BLaER1 (cell line): ENCODE results near the gene SLC30A7.
"Not testable (repeated sequence)": the region's sequence is repeated elsewhere in the genome, so short reads cannot be mapped to it uniquely, and the experiment has no call there.

ENCODE experiments used
- H3K27ac ChIP-seq: shearing (Covaris generic); formaldehyde crosslinking; 2 replicates; pipeline ENCODE4 v1.8.1; 2022
- H3K27me3 ChIP-seq: shearing (Covaris generic); formaldehyde crosslinking; 2 replicates; pipeline ENCODE4 v1.8.1; 2022
- H3K36me3 ChIP-seq: shearing (Covaris generic); formaldehyde crosslinking; 2 replicates; pipeline ENCODE4 v1.8.1; 2022
- H3K4me1 ChIP-seq: shearing (Covaris generic); formaldehyde crosslinking; 2 replicates; pipeline ENCODE4 v1.8.1; 2022
- H3K4me2 ChIP-seq: shearing (Covaris generic); formaldehyde crosslinking; 2 replicates; pipeline ENCODE4 v1.8.1; 2022
- H3K4me3 ChIP-seq: shearing (Covaris generic); formaldehyde crosslinking; 2 replicates; pipeline ENCODE4 v1.8.1; 2022
- H3K9ac ChIP-seq: shearing (Covaris generic); formaldehyde crosslinking; 2 replicates; pipeline ENCODE4 v1.8.1; 2022
- H3K9me3 ChIP-seq: shearing (Covaris generic); formaldehyde crosslinking; 2 replicates; pipeline ENCODE4 v1.8.1; 2022
- H4K20me1 ChIP-seq: shearing (Covaris generic); formaldehyde crosslinking; 2 replicates; pipeline ENCODE4 v1.8.1; 2022
- Cebpa-rat ChIP-seq: shearing (Covaris generic); IDR thresholded peaks from 2 replicates; pipeline ENCODE4 v1.8.1; 2022

SLC30A7 gene

GRCh38 chr1:100936194-100936967, 40.5 kb downstream of the SLC30A7 start:
- H3K9ac ChIP-seq: no peak overlapping the region
- H3K4me1 ChIP-seq: no peaks in the 10 kb centered on the region
- H3K9me3 ChIP-seq: no peaks in the 10 kb centered on the region; the same call in 1 of the 2 replicates
- no peak overlapping the region for H3K4me2 ChIP-seq
- H3K36me3 ChIP-seq: peaks cover 70% of the 10 kb centered on the region
- no peak for TF ChIP-seq Cebpa-rat
- H3K27ac ChIP-seq: no peak overlapping the region
- no peaks in the 10 kb centered on the region for H3K27me3 ChIP-seq
- H4K20me1 ChIP-seq: no peaks in the 10 kb centered on the region
- H3K4me3 ChIP-seq: no peak overlapping the region

- Histone ChIP-seq H3K4me3 (no peak overlapping the region), H4K20me1 (no peaks in the 10 kb centered on the region), H3K4me1 (no peaks in the 10 kb centered on the region), H3K9me3 (no peaks in the 10 kb centered on the region), H3K27ac (no peak overlapping the region), H3K27me3 (no peaks in the 10 kb centered on the region), H3K9ac (no peak overlapping the region), H3K4me2 (no peak overlapping the region), H3K36me3 (peaks cover 67% of the 10 kb centered on the region)
- no peak for TF ChIP-seq Cebpa-rat
These were observed 45.2 kb downstream of the SLC30A7 start for GRCh38 chr1:100941098-100941527.

- H3K27me3 ChIP-seq: no peaks in the 10 kb centered on the region
- H3K4me3 ChIP-seq: no peak overlapping the region
- H4K20me1 ChIP-seq: no peaks in the 10 kb centered on the region
- no peaks in the 10 kb centered on the region for H3K4me1 ChIP-seq
- no peak overlapping the region for H3K4me2 ChIP-seq
- H3K36me3 ChIP-seq: peaks cover 64% of the 10 kb centered on the region
- H3K9ac ChIP-seq: no peak overlapping the region
- H3K27ac ChIP-seq: no peak overlapping the region
- peaks cover 4% of the 10 kb centered on the region for H3K9me3 ChIP-seq
- TF ChIP-seq Cebpa-rat: no peak
These were observed 45.8 kb downstream of the SLC30A7 start for GRCh38 chr1:100941580-100942216.

- Histone ChIP-seq H3K9ac (no peak overlapping the region), H3K27me3 (no peaks in the 10 kb centered on the region), H4K20me1 (no peaks in the 10 kb centered on the region), H3K4me2 (no peak overlapping the region), H3K4me1 (no peaks in the 10 kb centered on the region), H3K4me3 (no peak overlapping the region), H3K36me3 (peaks cover 67% of the 10 kb centered on the region), H3K27ac (no peak overlapping the region), H3K9me3 (peaks cover 12% of the 10 kb centered on the region)
- no peak for TF ChIP-seq Cebpa-rat
These were observed 46.6 kb downstream of the SLC30A7 start for GRCh38 chr1:100942304-100943046.

DNA sequence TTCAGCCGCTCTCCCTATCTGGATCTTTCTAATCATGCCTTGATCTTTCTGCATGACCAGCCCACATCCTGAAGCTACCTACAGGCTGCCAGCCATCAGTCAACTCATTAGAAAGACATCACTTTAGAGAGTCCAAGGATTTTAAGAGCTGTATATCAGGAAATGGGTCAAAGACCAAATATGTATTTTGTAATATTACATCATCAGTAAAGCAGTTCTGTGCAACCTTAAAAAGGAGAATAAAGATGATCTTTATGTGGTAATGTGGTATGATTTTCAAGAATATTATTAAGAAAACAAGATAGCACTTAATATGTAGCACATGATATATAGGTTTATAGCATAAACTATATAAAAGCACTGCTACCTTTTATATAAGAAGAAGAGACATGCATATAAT, 47.6 kb downstream of the SLC30A7 start:
- no peak overlapping the region for H3K4me3 ChIP-seq
- H3K27me3 ChIP-seq: no peaks in the 10 kb centered on the region
- no peak overlapping the region for H3K9ac ChIP-seq
- H3K4me1 ChIP-seq: no peaks in the 10 kb centered on the region
- H3K36me3 ChIP-seq: peaks cover 67% of the 10 kb centered on the region
- H4K20me1 ChIP-seq: no peaks in the 10 kb centered on the region
- TF ChIP-seq Cebpa-rat: no peak
- H3K9me3 ChIP-seq: peaks cover 22% of the 10 kb centered on the region
- H3K27ac ChIP-seq: no peak overlapping the region
- H3K4me2 ChIP-seq: no peak overlapping the region

DNA sequence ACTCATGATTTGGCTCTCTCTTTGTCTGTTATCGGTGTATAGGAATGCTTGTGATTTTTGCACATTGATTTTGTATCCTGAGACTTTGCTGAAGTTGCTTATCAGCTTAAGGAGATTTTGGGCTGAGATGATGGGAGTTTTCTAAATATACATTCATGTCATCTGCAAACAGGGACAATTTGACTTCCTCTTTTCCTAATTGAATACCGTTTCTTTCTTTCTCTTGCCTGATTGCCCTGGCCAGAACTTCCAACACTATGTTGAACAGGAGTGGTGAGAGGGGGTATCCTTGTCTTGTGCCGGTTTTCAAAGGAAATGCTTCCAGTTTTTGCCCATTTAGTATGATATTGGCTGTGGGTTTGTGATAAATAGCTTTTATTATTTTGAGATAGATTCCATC, 50.2 kb downstream of the SLC30A7 start:
- Histone ChIP-seq H3K9me3 (peaks cover 25% of the 10 kb centered on the region), H3K36me3 (peaks cover 80% of the 10 kb centered on the region)
- not testable (repeated sequence) for H3K27me3 ChIP-seq, H3K4me3 ChIP-seq, H3K27ac ChIP-seq, H3K9ac ChIP-seq, H3K4me1 ChIP-seq, H3K4me2 ChIP-seq, H4K20me1 ChIP-seq

DNA sequence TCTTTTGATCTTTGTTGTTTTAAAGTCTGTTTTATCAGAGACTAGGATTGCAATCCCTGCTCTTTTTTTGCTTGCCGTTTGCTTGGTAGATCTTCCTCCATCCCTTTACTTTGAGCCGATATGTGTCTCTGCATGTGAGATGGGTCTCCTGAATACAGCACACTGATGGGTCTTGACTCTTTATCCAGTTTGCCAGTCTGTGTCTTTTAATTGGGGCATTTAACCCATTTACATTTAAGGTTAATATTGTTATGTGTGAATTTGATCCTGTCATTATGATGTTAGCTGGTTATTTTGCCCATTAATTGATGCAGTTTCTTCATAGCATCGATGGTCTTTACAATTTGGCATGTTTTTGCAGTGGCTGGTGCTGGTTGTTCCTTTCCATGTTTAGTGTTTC, 51.9 kb downstream of the SLC30A7 start:
- H3K9ac ChIP-seq, H3K4me2 ChIP-seq, H3K4me3 ChIP-seq, H4K20me1 ChIP-seq, H3K27ac ChIP-seq, H3K27me3 ChIP-seq, H3K4me1 ChIP-seq: not testable (repeated sequence)
- peaks cover 25% of the 10 kb centered on the region for H3K9me3 ChIP-seq
- H3K36me3 ChIP-seq: peaks cover 80% of the 10 kb centered on the region

DNA sequence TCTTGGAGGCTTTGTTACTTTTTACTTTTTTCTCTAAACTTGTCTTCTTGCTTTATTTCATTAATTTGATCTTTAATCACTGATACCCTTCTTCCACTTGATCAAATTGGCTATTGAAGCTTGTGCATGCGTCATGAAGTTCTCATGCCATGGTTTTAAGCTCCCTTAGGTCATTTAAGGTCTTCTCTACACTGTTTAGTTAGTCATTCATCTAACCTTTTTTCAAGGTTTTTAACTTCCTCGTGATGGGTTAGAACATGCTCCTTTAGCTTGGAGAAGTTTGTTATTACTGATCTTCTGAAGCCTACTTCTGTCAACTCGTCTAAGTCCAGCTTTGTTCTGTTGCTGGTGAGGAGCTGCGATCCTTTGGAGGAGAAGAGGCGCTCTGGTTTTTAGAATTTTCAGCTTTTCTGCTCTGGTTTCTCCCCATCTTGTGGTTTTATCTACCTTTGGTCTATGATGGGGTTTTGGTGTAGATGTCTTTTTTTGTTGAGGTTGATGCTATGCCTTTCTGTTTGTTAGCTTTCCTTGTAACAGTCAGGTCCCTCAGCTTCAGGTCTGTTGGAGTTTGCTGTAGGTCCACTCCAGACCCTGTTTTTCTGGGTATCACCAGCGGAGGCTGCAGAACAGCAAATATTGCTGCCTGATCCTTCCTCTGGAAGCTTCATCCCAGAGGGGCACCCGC, 53.0 kb downstream of the SLC30A7 start:
- H3K4me1 ChIP-seq, H3K9ac ChIP-seq, H3K4me2 ChIP-seq, H4K20me1 ChIP-seq, H3K27me3 ChIP-seq, H3K4me3 ChIP-seq, H3K27ac ChIP-seq: not testable (repeated sequence)
- peaks cover 25% of the 10 kb centered on the region for H3K9me3 ChIP-seq
- H3K36me3 ChIP-seq: peaks cover 77% of the 10 kb centered on the region

DNA sequence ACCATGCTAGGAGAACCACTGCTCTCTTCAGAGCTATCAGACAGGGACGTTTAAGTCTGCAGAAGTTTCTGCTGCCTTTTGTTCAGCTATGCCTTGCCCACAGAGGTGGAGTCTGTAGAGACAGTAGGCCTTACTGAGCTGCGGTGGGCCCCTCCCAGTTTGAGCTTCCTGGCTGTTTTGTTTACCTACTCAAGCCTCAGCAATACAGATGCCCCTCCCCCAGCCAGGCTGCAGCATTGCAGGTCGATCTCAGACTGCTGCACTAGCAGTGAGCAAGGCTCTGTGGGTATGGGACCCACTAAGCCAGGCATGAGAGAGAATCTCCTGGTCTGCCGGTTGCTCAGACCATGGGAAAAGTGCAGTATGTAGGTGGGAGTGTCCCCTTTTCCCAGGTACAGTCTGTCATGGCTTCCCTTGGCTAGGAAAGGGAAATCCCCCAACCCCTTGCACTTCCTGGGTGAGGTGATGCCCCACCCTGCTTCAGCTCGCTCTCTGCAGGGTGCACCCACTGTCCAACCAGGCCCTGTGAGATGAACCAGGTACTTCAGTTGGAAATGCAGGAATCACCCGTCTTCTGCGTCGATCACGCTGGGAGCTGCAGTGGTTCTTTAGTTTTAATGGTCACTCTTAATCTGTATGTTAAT, 53.7 kb downstream of the SLC30A7 start:
- not testable (repeated sequence) for H3K27me3 ChIP-seq, H3K4me2 ChIP-seq, H4K20me1 ChIP-seq, H3K9ac ChIP-seq, H3K27ac ChIP-seq, H3K4me3 ChIP-seq, H3K4me1 ChIP-seq
- peaks cover 25% of the 10 kb centered on the region for H3K9me3 ChIP-seq
- peaks cover 74% of the 10 kb centered on the region for H3K36me3 ChIP-seq
